ENCODE measurements around the gene TCAIM. TPM values are rescaled to one million over a fixed set of nuclear protein-coding genes. Genes with fewer than 3 reads are reported as not detected.

TCAIM gene
- total RNA-seq, 2 experiments from 2014 or later, result 2.9 to 4.2 TPM

DNA sequence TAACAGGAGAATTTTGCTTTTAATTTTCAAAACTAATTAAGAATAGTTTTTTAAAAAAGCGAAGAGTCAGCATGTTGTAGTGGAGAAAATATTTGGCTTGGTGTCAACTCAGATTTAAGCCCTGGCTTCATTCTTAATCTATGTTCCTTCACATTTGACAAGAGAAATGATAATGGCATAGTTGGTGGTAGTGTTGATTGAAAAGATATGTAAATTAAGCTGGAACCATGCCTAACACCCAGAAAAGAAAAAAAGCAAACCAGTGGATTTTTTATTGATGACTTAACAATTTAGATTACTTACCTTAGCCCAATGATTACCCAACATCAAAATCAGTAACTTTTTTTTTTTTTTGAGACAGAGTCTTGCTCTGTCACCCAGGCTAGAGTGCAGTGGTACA lies 27.4 kb downstream of the TCAIM start:
- H3K36me3 ChIP-seq (ENCODE audit: insufficient read depth, low read length), result peaks cover 12% of the 10 kb centered on the region
- H3K9me3 Mint-ChIP-seq, result no peaks in the 10 kb centered on the region
- H3K36me3 Mint-ChIP-seq (ENCODE audit: low read depth), result peaks cover 46% of the 10 kb centered on the region
- CTCF ChIA-PET, result no interaction called here
- no peaks in the 10 kb centered on the region for H3K4me1 Mint-ChIP-seq (ENCODE audit: low read depth)
- no peak overlapping the region for H3K4me3 Mint-ChIP-seq
- H3K9me3 ChIP-seq (ENCODE audit: control insufficient read depth in 1 of 2, insufficient read depth in 1 of 2, low read length in 2 of 2), result no peaks in the 10 kb centered on the region
- DNase-seq (no peak), ATAC-seq (ENCODE audit: poor library complexity) (no peak)
- POLR2A ChIA-PET, result no interaction called here
- no peak overlapping the region for H3K27ac ChIP-seq (ENCODE audit: low read depth in 1 of 2, low read length in 2 of 2)
- no peak overlapping the region for H3K4me3 ChIP-seq (ENCODE audit: low read length)
- H3K27ac Mint-ChIP-seq, result no peak overlapping the region
- no peaks in the 10 kb centered on the region for H3K27me3 Mint-ChIP-seq
- TF ChIP-seq, protein P1, sequence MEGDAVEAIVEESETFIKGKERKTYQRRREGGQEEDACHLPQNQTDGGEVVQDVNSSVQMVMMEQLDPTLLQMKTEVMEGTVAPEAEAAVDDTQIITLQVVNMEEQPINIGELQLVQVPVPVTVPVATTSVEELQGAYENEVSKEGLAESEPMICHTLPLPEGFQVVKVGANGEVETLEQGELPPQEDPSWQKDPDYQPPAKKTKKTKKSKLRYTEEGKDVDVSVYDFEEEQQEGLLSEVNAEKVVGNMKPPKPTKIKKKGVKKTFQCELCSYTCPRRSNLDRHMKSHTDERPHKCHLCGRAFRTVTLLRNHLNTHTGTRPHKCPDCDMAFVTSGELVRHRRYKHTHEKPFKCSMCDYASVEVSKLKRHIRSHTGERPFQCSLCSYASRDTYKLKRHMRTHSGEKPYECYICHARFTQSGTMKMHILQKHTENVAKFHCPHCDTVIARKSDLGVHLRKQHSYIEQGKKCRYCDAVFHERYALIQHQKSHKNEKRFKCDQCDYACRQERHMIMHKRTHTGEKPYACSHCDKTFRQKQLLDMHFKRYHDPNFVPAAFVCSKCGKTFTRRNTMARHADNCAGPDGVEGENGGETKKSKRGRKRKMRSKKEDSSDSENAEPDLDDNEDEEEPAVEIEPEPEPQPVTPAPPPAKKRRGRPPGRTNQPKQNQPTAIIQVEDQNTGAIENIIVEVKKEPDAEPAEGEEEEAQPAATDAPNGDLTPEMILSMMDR (IDR thresholded peaks at IDR 0.05), result no peak
- no peaks in the 10 kb centered on the region for H3K27me3 ChIP-seq (ENCODE audit: control insufficient read depth in 1 of 2, insufficient read depth in 2 of 2, low read length in 2 of 2)
- H3K4me1 ChIP-seq (ENCODE audit: insufficient read depth, low read length), result no peaks in the 10 kb centered on the region
- intact Hi-C loops (cut with DNase I, micrococcal nuclease), result no loop called here

DNA sequence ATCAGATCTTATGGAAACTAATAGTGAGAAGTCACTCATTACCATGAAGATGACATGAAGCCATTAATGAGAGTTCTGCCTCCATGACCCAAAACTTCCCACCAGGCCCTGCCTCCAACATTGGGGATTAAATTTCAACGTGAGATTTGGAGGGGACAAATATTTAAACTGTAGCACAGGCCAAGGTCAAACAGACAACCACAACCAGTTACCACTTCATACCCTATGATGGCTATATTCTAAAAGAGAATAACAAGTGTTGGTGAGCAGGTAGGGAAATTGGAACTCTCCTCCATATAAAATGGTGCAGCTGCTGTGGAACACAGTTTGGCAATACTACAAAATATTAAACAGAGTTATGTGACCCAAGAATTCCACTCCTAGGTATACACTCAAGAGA lies 36.9 kb downstream of the TCAIM start:
- no peak overlapping the region for H3K27ac ChIP-seq (ENCODE audit: low read depth in 1 of 2, low read length in 2 of 2)
- peaks cover 0 to 4% of the 10 kb centered on the region in 2 experiments for H3K9me3 ChIP-seq (ENCODE audit: control insufficient read depth in 1 of 2, insufficient read depth in 1 of 2, low read length in 2 of 2)
- Mint-ChIP-seq H3K27me3 (no peaks in the 10 kb centered on the region), H3K27ac (no peak overlapping the region), H3K4me3 (no peak overlapping the region), H3K4me1 (ENCODE audit: low read depth) (no peaks in the 10 kb centered on the region), H3K36me3 (ENCODE audit: low read depth) (peaks cover 26% of the 10 kb centered on the region), H3K9me3 (peaks cover 9% of the 10 kb centered on the region)
- CTCF ChIA-PET, result no interaction called here
- no peaks in the 10 kb centered on the region for H3K27me3 ChIP-seq (ENCODE audit: control insufficient read depth in 1 of 2, insufficient read depth in 2 of 2, low read length in 2 of 2)
- H3K4me3 ChIP-seq (ENCODE audit: low read length), result no peak overlapping the region
- intact Hi-C loops (cut with DNase I, micrococcal nuclease), result no loop called here
- POLR2A ChIA-PET, result no interaction called here
- TF ChIP-seq, protein P1 (IDR thresholded peaks at IDR 0.05), result no peak
- DNase-seq (no peak), ATAC-seq (ENCODE audit: poor library complexity) (no peak)
- H3K36me3 ChIP-seq (ENCODE audit: insufficient read depth, low read length), result no peaks in the 10 kb centered on the region
- H3K4me1 ChIP-seq (ENCODE audit: insufficient read depth, low read length), result no peaks in the 10 kb centered on the region

DNA sequence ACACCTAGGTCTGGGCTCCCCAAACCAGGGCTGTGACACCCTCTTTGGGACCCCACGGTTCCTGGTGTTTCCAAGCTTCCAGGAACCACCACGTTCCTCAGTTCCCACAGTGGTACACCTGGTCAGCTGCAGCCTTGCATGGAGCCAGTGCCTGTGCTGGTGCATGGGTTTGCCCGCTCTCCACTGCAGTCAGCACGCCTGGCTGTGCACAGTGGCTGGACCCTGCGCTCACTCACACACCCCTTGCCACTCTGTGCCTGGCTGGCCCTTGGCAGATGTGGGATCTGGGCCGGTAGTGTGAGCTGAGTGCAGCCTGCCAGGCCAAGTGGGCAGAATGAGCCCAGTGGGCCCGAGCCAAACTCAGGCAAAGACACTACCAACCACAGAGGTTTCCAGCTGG lies 48.8 kb downstream of the TCAIM start:
- ATAC-seq (ENCODE audit: poor library complexity) (no peak), DNase-seq (no peak)
- Mint-ChIP-seq H3K4me1 (ENCODE audit: low read depth) (no peaks in the 10 kb centered on the region), H3K36me3 (ENCODE audit: low read depth) (peaks cover 18% of the 10 kb centered on the region), H3K9me3 (peaks cover 3% of the 10 kb centered on the region), H3K27ac (no peak overlapping the region), H3K4me3 (no peak overlapping the region), H3K27me3 (no peaks in the 10 kb centered on the region)
- H3K36me3 ChIP-seq (ENCODE audit: insufficient read depth, low read length), result no peaks in the 10 kb centered on the region
- H3K4me3 ChIP-seq (ENCODE audit: low read length), result no peak overlapping the region
- H3K4me1 ChIP-seq (ENCODE audit: insufficient read depth, low read length), result no peaks in the 10 kb centered on the region
- H3K27ac ChIP-seq (ENCODE audit: low read depth in 1 of 2, low read length in 2 of 2), result no peak overlapping the region
- no peaks in the 10 kb centered on the region for H3K27me3 ChIP-seq (ENCODE audit: control insufficient read depth in 1 of 2, insufficient read depth in 2 of 2, low read length in 2 of 2)
- intact Hi-C loops (cut with DNase I, micrococcal nuclease), result no loop called here
- ChIA-PET CTCF (no interaction called here), POLR2A (no interaction called here)
- TF ChIP-seq, protein P1 (IDR thresholded peaks at IDR 0.05), result no peak
- H3K9me3 ChIP-seq (ENCODE audit: control insufficient read depth in 1 of 2, insufficient read depth in 1 of 2, low read length in 2 of 2), result peaks cover 8 to 17% of the 10 kb centered on the region in 2 experiments

Data from CD4-positive, alpha-beta T cell (primary cell).